Effector CD4-positive, alpha-beta T cell (primary cell): ENCODE results near the gene OR10H5.

ENCODE experiments used
- DNase-seq: peaks from one replicate; pipeline ENCODE4 v3.0.0-alpha.2; 2020

Gene OR10H5

GRCh38 chr19:15850385-15850784 is 62.9 kb downstream of the OR10H5 start:
- DNase-seq = no peak
